Transverse colon (tissue), 4 donors: ENCODE data around the gene SLC24A4.

Experiments used
- EP300 ChIP-seq: sonication (generic); formaldehyde crosslinking; IDR thresholded peaks from one replicate; pipeline ENCODE4 v1.6.1; 2017; ENCODE audit warnings: antibody characterized with exemption, low read depth
- POLR2A ChIP-seq: fragments of 450-650 bp; IDR thresholded peaks from one replicate; pipeline ENCODE4 v1.6.1; 2016; ENCODE audit warnings: antibody characterized with exemption, mild to moderate bottlenecking, moderate library complexity
- POLR2AphosphoS5 ChIP-seq, 3 donors: sonication (generic); formaldehyde crosslinking; IDR thresholded peaks; one replicate each; pipeline ENCODE4 v1.6.1; 2016; ENCODE audit warnings: antibody characterized with exemption in 3 of 3
- TF ChIP-seq, protein P1 (sequence below), 5 experiments: fragments of 200-600 bp in 3 of 5; fragments of 450-650 bp in 2 of 5; sonication (generic) in 3 of 5; IDR thresholded peaks; 1 replicate in 2 of 5; 2 replicates in 3 of 5; pipeline ENCODE4 v1.5.1; 2016 to 2017; ENCODE audit warnings: antibody characterized with exemption in 5 of 5, inconsistent platforms in 3 of 5, mild to moderate bottlenecking in 2 of 5, moderate library complexity in 1 of 5

DNA sequence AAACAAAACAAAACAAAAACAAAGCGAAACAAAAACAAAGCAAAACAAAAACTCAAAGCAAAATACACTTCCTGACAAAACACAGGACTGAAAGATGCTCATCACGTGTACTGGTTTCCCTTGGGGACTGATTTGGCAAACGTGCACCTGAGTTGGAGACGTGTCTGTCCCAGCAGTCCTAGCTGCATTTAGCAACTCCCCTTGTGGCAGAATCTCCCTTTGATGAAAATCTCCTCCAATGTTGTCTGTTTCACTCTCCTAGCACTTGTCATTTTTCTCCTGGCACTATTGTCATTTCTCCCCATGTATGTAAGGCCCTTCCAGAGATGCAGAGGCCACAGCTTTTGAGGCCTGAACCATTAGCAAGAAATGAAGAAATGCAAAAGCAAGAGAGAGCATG is 6.8 kb upstream of the SLC24A4 start:
- TF ChIP-seq, protein P1, sequence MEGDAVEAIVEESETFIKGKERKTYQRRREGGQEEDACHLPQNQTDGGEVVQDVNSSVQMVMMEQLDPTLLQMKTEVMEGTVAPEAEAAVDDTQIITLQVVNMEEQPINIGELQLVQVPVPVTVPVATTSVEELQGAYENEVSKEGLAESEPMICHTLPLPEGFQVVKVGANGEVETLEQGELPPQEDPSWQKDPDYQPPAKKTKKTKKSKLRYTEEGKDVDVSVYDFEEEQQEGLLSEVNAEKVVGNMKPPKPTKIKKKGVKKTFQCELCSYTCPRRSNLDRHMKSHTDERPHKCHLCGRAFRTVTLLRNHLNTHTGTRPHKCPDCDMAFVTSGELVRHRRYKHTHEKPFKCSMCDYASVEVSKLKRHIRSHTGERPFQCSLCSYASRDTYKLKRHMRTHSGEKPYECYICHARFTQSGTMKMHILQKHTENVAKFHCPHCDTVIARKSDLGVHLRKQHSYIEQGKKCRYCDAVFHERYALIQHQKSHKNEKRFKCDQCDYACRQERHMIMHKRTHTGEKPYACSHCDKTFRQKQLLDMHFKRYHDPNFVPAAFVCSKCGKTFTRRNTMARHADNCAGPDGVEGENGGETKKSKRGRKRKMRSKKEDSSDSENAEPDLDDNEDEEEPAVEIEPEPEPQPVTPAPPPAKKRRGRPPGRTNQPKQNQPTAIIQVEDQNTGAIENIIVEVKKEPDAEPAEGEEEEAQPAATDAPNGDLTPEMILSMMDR (IDR thresholded peaks at IDR 0.05) = no peak
- no peak for TF ChIP-seq POLR2A
- no peak for TF ChIP-seq POLR2AphosphoS5 (IDR thresholded peaks at IDR 0.05)
- no peak for TF ChIP-seq EP300
